ENCODE measurements around the gene DCP1B.

- TF ChIP-seq POLR2AphosphoS5 (IDR thresholded peaks at IDR 0.05; ENCODE audit: insufficient read depth, low read depth, low read length): no peak
- TF ChIP-seq EZH2 (IDR thresholded peaks at IDR 0.05; ENCODE audit: borderline replicate concordance, low read depth, low read length, severe bottlenecking): no peak
- TF ChIP-seq CTCF (IDR thresholded peaks at IDR 0.05; ENCODE audit: extremely low read depth in 1 of 2, insufficient read depth in 1 of 2, low read depth in 1 of 2, low read length in 2 of 2): no peak
- TF ChIP-seq JUN (IDR thresholded peaks at IDR 0.05; ENCODE audit: borderline replicate concordance, insufficient read depth, insufficient read length, low read depth): no peak
- TF ChIP-seq POLR2A (IDR thresholded peaks at IDR 0.05; ENCODE audit: low read depth, low read length): no peak
These were observed 77.1 kb downstream of the DCP1B start for GRCh38 chr12:1927051-1927680.

Data from endothelial cell of umbilical vein (primary cell).